HG03025 (cell line): ENCODE results near the gene IL18BP.

ENCODE experiments used
- ATAC-seq: cut with Tn5 transposase; IDR thresholded peaks from one replicate; pipeline ENCODE4 v1.9.1; 2021; ENCODE audit warnings: mild to moderate bottlenecking, moderate library complexity; ENCODE audit not compliant: unreplicated experiment, low FRiP score

The IL18BP gene

DNA sequence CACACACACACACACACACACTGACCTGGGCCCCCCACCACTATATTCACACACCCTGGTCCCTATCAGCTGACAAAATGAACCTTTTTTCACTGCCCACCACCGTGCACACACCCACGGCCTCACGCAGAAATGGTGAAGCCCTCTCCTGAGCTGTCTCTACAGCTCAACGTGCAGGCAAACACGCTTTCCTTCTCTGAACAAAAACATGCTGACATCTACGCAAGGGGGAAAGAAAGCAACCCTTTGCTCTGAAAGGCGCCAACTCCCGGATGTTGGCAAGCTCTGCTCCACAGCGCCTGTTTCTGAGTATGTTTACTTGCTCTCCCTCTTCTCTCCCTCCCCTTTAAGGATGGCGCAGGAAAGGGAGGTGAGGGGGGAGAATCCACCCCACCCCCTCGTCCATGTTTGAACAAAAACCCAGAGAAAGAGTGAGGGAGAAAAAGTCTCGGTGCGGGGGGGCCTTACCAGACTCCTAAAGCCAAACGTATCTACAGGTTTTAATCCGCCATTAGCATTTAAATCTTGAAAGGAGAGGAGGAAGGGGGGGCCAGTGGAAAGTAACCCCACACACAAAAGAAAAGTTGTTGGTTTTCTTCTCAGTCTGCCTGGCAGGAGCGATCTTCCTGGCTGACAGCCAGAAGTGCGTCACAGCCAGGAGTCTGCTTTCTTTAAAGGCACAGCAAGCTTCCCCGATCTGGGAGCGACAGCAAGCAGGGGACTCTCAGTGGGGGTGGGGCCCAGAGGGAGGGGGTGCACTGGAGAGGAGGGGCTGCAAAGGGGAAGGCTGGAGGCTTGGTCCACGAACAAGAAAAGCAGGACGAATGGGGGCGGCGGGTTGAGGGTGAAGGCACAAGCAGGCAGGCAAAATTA is 42.0 kb downstream of the IL18BP start:
- ATAC-seq: no peak

- ATAC-seq: no peak
Measured at GRCh38 chr11:72041364-72042063, 42.8 kb downstream of the IL18BP start.

- ATAC-seq: no peak
Measured at GRCh38 chr11:72042064-72042745, 43.5 kb downstream of the IL18BP start.

GRCh38 chr11:72045849-72046248 is 47.1 kb downstream of the IL18BP start:
- no peak for ATAC-seq

- ATAC-seq: no peak
Measured at GRCh38 chr11:72048766-72049460, 50.2 kb downstream of the IL18BP start.
